AG09309 (cell line): ENCODE measurements around the gene SETD3.

Experiments used
- DNase-seq: peaks from one replicate; pipeline ENCODE4 v3.0.0-alpha.2; 2010; ENCODE audit warnings: low read depth
- H3K4me3 ChIP-seq: 2 replicates; pipeline ENCODE4 v1.5.1; 2011; ENCODE audit warnings: mild to moderate bottlenecking, low read depth, low read length, moderate library complexity; ENCODE audit not compliant: control insufficient read depth
- TF ChIP-seq, protein P1 (sequence below): IDR thresholded peaks from 2 replicates; pipeline ENCODE4 v1.5.1; 2011; ENCODE audit warnings: mild to moderate bottlenecking, low read depth, low read length, inconsistent platforms; ENCODE audit not compliant: insufficient read depth, control insufficient read depth; ENCODE audit errors: missing control alignments

Gene SETD3

DNA sequence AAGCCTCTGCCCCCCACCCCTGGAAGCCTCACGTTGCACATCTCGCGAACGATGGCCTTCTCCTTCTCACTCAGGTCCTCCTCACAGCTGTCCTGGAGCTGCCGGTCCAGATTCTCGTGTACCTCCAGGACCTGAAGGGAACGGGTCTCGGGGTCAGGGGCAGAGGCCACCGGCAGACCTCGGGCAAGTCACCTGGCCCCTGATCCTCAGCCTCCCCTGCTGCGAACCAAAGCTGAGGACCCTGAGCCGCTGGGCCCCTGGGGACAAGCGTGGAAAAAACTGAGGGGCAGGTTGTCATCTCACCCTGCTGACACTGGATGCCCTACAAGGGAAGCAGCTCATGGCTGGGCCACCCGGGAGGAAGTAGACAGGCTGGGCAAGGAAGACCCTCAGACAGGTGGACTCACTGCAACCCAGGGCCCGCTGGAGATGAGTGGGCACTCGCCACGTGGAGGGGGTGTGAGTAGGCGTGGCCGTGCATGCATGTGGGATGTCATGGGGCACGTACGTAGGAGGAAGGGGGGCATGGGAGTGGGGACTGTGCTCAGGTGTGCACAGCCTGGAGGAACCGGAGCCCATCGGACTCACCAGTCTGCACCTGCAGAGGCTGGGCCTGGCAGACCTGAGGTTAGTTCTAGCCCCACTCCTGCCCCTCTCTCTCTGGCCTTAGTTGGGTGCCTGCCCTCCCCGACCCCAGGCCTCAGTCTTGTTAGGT, 35.7 kb upstream of the SETD3 start:
- no peak overlapping the region for H3K4me3 ChIP-seq
- no peak for DNase-seq
- TF ChIP-seq, protein P1, sequence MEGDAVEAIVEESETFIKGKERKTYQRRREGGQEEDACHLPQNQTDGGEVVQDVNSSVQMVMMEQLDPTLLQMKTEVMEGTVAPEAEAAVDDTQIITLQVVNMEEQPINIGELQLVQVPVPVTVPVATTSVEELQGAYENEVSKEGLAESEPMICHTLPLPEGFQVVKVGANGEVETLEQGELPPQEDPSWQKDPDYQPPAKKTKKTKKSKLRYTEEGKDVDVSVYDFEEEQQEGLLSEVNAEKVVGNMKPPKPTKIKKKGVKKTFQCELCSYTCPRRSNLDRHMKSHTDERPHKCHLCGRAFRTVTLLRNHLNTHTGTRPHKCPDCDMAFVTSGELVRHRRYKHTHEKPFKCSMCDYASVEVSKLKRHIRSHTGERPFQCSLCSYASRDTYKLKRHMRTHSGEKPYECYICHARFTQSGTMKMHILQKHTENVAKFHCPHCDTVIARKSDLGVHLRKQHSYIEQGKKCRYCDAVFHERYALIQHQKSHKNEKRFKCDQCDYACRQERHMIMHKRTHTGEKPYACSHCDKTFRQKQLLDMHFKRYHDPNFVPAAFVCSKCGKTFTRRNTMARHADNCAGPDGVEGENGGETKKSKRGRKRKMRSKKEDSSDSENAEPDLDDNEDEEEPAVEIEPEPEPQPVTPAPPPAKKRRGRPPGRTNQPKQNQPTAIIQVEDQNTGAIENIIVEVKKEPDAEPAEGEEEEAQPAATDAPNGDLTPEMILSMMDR = no peak

GRCh38 chr14:99515301-99516155, 34.9 kb upstream of the SETD3 start:
- H3K4me3 ChIP-seq = no peak overlapping the region
- no peak for DNase-seq
- TF ChIP-seq, protein P1 = no peak

DNA sequence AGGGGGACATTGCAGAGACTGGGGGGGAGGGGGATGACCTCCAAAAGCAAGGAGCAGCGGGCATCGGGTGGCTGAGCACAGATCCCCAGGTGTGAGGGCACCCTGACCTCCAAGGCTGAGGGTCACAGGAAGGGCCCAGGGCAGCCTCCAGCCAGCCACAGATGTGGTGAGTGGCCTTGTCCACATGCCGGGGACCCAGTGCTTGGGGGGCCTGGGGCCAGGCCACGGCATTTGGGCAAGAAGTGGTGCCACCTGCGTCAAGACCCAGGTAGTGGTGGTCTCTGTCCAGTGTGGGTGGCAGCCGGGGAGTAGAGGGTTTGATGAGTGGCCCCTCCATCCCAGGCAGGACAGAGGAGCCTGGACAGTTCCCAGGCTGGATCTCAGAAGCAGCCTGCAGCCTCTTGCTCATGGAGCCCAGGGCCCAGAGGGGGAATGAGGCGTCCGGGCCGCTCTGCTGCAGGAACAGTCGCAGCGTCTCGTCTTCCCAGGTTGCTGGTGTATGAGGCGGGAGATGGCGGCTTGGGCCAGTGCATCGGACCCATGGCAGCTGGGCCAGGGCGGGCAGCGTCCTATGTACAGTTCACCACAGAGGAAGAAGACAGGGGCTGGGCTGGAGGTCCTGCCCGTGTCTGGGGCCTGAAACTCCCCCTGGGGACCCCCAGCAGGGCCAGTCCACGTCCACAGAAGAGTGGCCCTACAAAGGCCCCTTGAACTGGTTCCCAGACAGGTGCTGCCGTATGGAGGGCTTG, 34.1 kb upstream of the SETD3 start:
- no peak for DNase-seq
- TF ChIP-seq, protein P1 = no peak
- no peak overlapping the region for H3K4me3 ChIP-seq

- no peak for DNase-seq
- no peak overlapping the region for H3K4me3 ChIP-seq
- TF ChIP-seq, protein P1 = no peak
Measured at GRCh38 chr14:99513946-99514551, 33.4 kb upstream of the SETD3 start.

- no peak overlapping the region for H3K4me3 ChIP-seq
- TF ChIP-seq, protein P1 = no peak
- DNase-seq = no peak
Measured at GRCh38 chr14:99513183-99513694, 32.6 kb upstream of the SETD3 start.
